Retinal pigment epithelial cell (primary cell): ENCODE data around the gene TENM4.

Source experiments
- DNase-seq: peaks from one replicate; pipeline ENCODE4 v3.0.0-alpha.2; 2010; ENCODE audit warnings: low read depth
- H3K4me3 ChIP-seq: 2 replicates; pipeline ENCODE4 v1.5.1; 2011; ENCODE audit warnings: mild to moderate bottlenecking, low read length, control low read depth, moderate library complexity
- TF ChIP-seq, protein P1 (sequence below): conservative IDR thresholded peaks from 2 replicates; pipeline ENCODE4 v1.5.1; 2011; ENCODE audit warnings: low read depth, low read length, control low read depth, inconsistent platforms

TENM4 gene

DNA sequence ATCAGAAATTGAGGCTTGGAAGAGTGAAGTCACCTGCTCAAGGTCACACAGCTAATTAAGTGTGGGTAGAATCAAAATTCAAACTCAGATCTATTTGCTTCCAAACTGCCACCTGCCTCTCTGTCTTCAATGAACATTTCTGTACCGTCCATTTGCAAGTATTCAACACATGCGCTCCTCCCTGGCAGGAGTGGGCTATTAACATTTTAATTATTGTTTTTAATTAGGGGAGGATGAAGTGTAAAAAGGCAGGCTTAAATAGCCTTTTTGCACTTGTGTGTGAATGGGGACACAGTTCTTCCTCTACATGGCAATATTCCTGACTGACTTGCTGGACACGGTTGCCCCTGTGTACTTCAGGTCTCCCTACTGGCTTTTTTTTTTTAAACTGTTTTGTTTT lies 751.7 kb downstream of the TENM4 start:
- no peak overlapping the region for H3K4me3 ChIP-seq
- no peak for DNase-seq
- TF ChIP-seq, protein P1, sequence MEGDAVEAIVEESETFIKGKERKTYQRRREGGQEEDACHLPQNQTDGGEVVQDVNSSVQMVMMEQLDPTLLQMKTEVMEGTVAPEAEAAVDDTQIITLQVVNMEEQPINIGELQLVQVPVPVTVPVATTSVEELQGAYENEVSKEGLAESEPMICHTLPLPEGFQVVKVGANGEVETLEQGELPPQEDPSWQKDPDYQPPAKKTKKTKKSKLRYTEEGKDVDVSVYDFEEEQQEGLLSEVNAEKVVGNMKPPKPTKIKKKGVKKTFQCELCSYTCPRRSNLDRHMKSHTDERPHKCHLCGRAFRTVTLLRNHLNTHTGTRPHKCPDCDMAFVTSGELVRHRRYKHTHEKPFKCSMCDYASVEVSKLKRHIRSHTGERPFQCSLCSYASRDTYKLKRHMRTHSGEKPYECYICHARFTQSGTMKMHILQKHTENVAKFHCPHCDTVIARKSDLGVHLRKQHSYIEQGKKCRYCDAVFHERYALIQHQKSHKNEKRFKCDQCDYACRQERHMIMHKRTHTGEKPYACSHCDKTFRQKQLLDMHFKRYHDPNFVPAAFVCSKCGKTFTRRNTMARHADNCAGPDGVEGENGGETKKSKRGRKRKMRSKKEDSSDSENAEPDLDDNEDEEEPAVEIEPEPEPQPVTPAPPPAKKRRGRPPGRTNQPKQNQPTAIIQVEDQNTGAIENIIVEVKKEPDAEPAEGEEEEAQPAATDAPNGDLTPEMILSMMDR, result no peak

DNA sequence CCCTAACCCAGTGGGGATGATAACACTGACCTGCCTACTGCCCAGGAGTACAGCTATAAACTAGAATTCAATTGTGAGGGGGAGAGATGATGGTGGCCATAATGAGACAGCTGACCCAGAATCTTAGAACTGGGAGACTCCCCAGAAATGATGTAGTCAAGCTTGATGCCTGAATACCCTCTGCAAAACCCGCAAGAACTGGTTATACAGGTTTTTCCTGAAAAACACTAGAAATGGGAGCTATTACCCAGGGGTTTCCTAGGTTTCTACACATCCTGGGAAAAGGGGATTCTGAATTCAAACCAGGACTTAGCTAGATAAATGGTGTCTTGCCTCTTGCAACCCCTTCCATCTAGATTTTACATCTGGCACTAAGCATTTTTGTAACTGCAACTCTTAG lies 752.4 kb downstream of the TENM4 start:
- DNase-seq, result no peak
- H3K4me3 ChIP-seq, result no peak overlapping the region
- TF ChIP-seq, protein P1, result no peak

DNA sequence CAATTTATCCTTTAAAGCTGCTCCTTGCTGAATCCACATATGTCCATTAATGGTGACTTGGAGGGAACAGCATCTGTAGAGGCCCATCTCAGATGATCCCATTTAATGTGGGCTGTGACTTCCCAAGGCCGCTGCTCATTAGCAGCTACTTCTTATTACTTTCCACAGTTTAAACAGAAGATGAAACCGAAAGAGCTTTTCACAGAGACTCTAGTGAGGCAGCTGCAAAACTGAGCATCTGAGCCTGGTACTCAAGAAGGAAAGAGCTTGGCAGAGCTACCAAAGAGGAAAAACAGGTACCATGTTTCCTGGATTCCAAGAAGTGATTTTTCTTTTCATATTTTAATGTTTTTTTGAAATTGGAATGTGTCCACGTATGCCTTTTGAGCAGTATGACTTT lies 755.7 kb downstream of the TENM4 start:
- TF ChIP-seq, protein P1, result no peak
- H3K4me3 ChIP-seq, result no peak overlapping the region
- DNase-seq, result no peak

DNA sequence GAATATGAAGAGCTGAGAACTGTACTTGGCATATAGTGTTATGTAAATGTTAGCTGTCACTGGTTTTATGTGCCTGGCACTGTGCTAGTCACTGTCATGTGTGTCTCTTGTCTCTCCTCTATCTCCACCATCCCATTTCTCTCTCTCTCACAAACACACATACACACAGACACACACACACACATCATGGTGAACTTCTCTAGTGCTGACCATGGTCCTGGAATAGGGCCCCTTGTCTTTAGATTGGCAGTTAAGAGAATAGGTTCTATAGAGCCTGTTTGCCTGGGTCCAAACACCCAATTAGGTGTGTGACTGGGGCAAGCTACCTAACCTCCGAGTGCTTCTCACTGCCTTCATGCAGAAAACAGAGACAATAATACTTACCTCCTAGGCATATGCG lies 756.5 kb downstream of the TENM4 start:
- no peak for DNase-seq

DNA sequence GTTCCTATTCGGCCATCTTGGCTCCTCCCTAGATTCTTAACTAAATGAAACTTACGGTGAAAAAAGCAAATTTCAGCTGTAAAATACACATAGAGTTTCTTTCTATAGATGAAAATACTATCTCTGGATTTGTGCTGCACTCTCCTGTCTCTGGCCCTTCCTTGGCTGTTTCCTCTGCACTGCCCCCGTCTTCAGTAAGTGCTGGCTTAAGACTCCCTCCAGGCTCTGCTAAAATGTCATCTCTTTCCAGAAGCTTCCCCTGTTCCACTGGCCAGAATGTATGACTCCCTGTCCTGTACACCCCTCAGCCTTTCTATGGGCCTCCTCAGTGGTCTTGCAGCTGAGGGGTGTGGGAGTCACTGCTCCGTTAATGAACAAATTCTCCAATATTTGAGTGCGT lies 757.1 kb downstream of the TENM4 start:
- TF ChIP-seq, protein P1, result no peak
- no peak overlapping the region for H3K4me3 ChIP-seq
- DNase-seq, result no peak

More for the DNA sequence above, 756.5 kb downstream of the TENM4 start:
- no peak overlapping the region for H3K4me3 ChIP-seq
- TF ChIP-seq, protein P1, result no peak

DNA sequence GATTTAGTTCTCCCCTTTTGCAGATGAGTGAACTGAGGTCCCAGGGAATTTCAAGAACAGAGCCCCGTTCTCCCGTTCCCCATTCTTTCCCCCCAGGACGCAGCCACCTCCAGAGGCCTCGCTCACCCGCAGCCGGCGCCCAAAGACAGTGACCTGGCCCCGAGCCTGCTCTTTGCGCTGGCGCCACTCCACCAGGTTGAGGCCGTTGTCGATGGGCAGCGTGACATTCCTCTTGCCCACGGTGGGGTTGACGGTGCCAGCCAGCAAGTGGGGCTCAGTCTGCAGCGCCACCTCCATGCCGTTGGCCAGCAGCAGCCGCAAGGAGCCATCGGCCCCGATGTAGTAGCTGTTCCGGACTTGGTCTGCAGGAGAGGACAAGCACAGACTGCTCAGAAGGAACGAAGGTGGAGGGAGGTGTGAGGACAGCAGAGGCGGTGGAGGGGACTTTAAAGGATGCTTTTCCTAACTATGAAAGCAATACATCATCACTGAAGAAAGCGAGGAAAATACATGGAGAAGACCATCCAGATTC lies 764.7 kb downstream of the TENM4 start:
- no peak for DNase-seq
- H3K4me3 ChIP-seq, result no peak overlapping the region
- TF ChIP-seq, protein P1, result no peak

DNA sequence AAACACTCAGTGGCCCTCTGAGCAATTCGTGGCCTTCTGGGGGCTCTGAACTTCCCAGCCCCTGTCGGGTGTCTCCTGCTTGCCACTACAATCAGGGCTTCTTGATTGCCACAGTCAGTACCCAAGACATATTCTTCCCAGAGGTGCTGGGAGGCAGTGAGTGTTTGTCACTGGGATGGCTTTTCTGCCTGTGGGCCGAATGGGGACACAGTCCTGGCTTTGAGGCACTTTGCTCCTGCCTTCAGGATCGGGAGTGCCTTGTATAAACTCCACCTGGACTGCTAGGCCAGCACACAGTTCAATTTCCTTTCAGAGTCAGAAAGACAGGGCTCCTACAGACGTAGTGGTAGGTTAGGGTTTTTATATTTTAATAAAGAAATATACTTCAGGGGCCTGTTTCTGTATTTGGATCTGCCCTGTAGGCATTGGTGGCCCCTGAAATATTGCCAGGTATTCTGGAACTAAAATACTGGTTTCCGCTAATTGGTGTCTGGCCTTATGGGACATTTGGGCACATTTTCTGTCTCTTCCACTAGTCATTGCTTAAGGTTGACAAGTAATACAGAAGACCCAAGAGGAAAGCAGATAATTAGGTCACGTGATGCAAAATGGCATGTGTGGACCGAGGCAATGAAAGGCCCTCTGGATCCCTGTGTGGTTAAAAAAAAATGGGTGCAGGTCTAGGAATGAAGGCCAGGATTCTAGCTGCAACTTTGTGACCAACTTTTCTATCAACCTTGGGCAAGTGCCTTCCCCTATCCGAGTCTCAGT lies 767.8 kb downstream of the TENM4 start:
- no peak for DNase-seq
- H3K4me3 ChIP-seq, result no peak overlapping the region
- TF ChIP-seq, protein P1, result no peak
